Ovary (tissue), 9 donors: ENCODE results near the gene ZNF503. TPM values are rescaled to one million over a fixed set of nuclear protein-coding genes. Genes with fewer than 3 reads are reported as not detected.

Source experiments
- DNase-seq, 5 donors: peaks; one replicate each; pipeline ENCODE4 v3.0.0-alpha.2; 2019 to 2020
- H3K27ac ChIP-seq, 2 donors: fragments of 200-600 bp; one replicate each; pipeline versions ENCODE4 v1.5.1 to v1.8.0; 2019 to 2022
- H3K27me3 ChIP-seq: fragments of 200-600 bp; one replicate; pipeline ENCODE4 v1.8.0; 2022
- H3K36me3 ChIP-seq: fragments of 200-600 bp; sonication (generic); one replicate; pipeline ENCODE4 v1.5.1; 2019
- H3K4me1 ChIP-seq: one replicate; pipeline ENCODE4 v1.8.1; 2013; ENCODE audit warnings: mild to moderate bottlenecking, moderate library complexity; ENCODE audit not compliant: insufficient read depth
- H3K4me3 ChIP-seq: fragments of 200-600 bp; sonication (generic); one replicate; pipeline ENCODE4 v1.5.1; 2017
- H3K9me3 ChIP-seq, 2 donors: fragments of 200-600 bp in 1 of 2; sonication (generic) in 1 of 2; one replicate each; pipeline versions ENCODE4 v1.5.1 to v1.8.1; 2013 to 2019; ENCODE audit warnings: mild to moderate bottlenecking in 1 of 2, moderate library complexity in 1 of 2
- CTCF ChIP-seq, 3 donors: fragments of 450-650 bp in 2 of 3; fragments of 200-600 bp in 1 of 3; IDR thresholded peaks; one replicate each; pipeline versions ENCODE4 v1.5.1 to v1.8.0; 2016 to 2022; ENCODE audit warnings: antibody characterized with exemption in 3 of 3, mild to moderate bottlenecking in 1 of 3
- EP300 ChIP-seq: sonication (generic); formaldehyde crosslinking; IDR thresholded peaks from one replicate; pipeline ENCODE4 v1.6.1; 2017; ENCODE audit warnings: antibody characterized with exemption
- POLR2A ChIP-seq: fragments of 450-650 bp; IDR thresholded peaks from one replicate; pipeline ENCODE4 v1.6.1; 2017; ENCODE audit warnings: antibody characterized with exemption, mild to moderate bottlenecking, moderate library complexity
- WGBS, 3 donors: extraction: QIAGEN DNeasy Blood & Tissue Kit in 1 of 3; methylation state at CpG; one replicate each; pipeline versions ENCODE4 v1.1.5 to v1.1.7; 2013 to 2017; 5-methylcytosine and 5-hydroxymethylcytosine counted together
- intact Hi-C, 4 donors: fragments of 100-400 bp; cut with DNase I; formaldehyde crosslinking; loops; one replicate each; pipeline versions ENCODE4 v1.11.0 to v1.15.1; 2022 to 2023
- polyA plus RNA-seq, 2 donors: library from polyadenylated mRNA; stranded (reverse); fragments of 200-250 nt in 1 of 2; fragments of 350-450 nt in 1 of 2; fragmentation: Illumina TruSeq in 1 of 2; extraction: RNeasy Lipid Tissue Mini Kit (QIAGEN cat#74804) in 1 of 2; gene quantifications; one replicate each; pipeline ENCODE4 v1.2.3, GENCODE V29; 2013 to 2014
- total RNA-seq, 7 donors: library from RNA; depleted of rRNA in 2 of 7; stranded (reverse); fragments of >200 nt in 2 of 7; fragmentation: NEBNext Ultra II Directional in 3 of 7; extraction: Animal tissue kit (Norgen Biotek cat#: 25700) in 3 of 7; gene quantifications; one replicate each; pipeline versions ENCODE4 v1.1.0 to v1.2.4, GENCODE V29; 2016 to 2023
- donor health status: DM: no; HTN: no; CAD: no; lungs with moderate emphysema.
- donor health status: DM: no; HTN: no; CAD: no.
- donor health status: Bipolar disorder and iron deficiency.
- donor health status: DM: yes; HTN: yes; CAD: no.
- donor health status: DM: no; HTN: no; CAD: no.
- donor health status: DM: yes; HTN: yes; CAD: no.

The ZNF503 gene
- total and polyA plus RNA-seq, 9 donors: 21.1 to 221 (median 82.2) TPM

- H3K9me3 ChIP-seq: no peaks in the 10 kb centered on the region
- H3K36me3 ChIP-seq: no peaks in the 10 kb centered on the region
- H3K4me1 ChIP-seq: peaks cover 4% of the 10 kb centered on the region
- WGBS, 3 donors: 0 to 1% (median 0%) methylated on average over 42 of the region's 42 CpGs
- H3K27ac ChIP-seq: peak overlapping the region; percentile 98
- H3K27me3 ChIP-seq: no peaks in the 10 kb centered on the region
- no peak for TF ChIP-seq CTCF (IDR thresholded peaks at IDR 0.05)
- peak; percentile 51 for TF ChIP-seq POLR2A
- intact Hi-C loops: loop anchor here (2.0 to 10.0 kb wide), 10 partner anchors 252 to 1612 kb away; no protein-coding TSS in a partner anchor
- peak; percentile 67 to 72 (median 70) for DNase-seq
- H3K4me3 ChIP-seq: peak overlapping the region; percentile 93
Measured at GRCh38 chr10:75402486-75403143, 1.1 kb upstream of the ZNF503 start.

- peak overlapping the region; percentile 98 for H3K27ac ChIP-seq
- H3K36me3 ChIP-seq: no peaks in the 10 kb centered on the region
- WGBS, 3 donors: 0% methylated on average over 44 to 68 of the region's 68 CpGs
- DNase-seq: peak; percentile 51 to 77 (median 69)
- TF ChIP-seq POLR2A (no peak), CTCF (IDR thresholded peaks at IDR 0.05) (no peak), EP300 (no peak)
- peaks cover 4% of the 10 kb centered on the region for H3K4me1 ChIP-seq
- no peaks in the 10 kb centered on the region for H3K27me3 ChIP-seq
- H3K9me3 ChIP-seq: no peaks in the 10 kb centered on the region
- intact Hi-C loops: loop anchor here (5.0 to 10.0 kb wide), 9 partner anchors 254 to 1614 kb away; no protein-coding TSS in a partner anchor
- H3K4me3 ChIP-seq: peak overlapping the region; percentile 93
Measured at GRCh38 chr10:75400771-75401568, 594 bp downstream of the ZNF503 start.

- Histone ChIP-seq H3K36me3 (no peaks in the 10 kb centered on the region), H3K9me3 (no peaks in the 10 kb centered on the region), H3K4me3 (peak overlapping the region; percentile 93), H3K27ac (peak overlapping the region; percentile 98), H3K27me3 (no peaks in the 10 kb centered on the region), H3K4me1 (peaks cover 3% of the 10 kb centered on the region)
- DNase-seq: peak in 4 of 5 donors; percentile 63 to 75 (median 71)
- WGBS, 3 donors: 0 to 1% (median 1%) methylated on average over 34 to 39 of the region's 39 CpGs
- no peak for TF ChIP-seq POLR2A
- no peak for TF ChIP-seq EP300
- TF ChIP-seq CTCF (IDR thresholded peaks at IDR 0.05): no peak
- intact Hi-C loops: loop anchor here (5.0 to 10.0 kb wide), 9 partner anchors 255 to 1615 kb away; no protein-coding TSS in a partner anchor
Measured at GRCh38 chr10:75400163-75400770, 1.3 kb downstream of the ZNF503 start.

- 3 to 4% (median 4%) methylated on average over 53 to 71 of the region's 71 CpGs for WGBS, 3 donors
- no peaks in the 10 kb centered on the region for H3K27me3 ChIP-seq
- peaks cover 3% of the 10 kb centered on the region for H3K4me1 ChIP-seq
- peak; percentile 72 to 91 (median 88) for DNase-seq
- H3K27ac ChIP-seq: peak overlapping the region; percentile 98
- intact Hi-C loops: loop anchor here (2.0 to 10.0 kb wide), 15 partner anchors 102 to 1708 kb away; no protein-coding TSS in a partner anchor
- peak overlapping the region; percentile 93 for H3K4me3 ChIP-seq
- no peaks in the 10 kb centered on the region for H3K36me3 ChIP-seq
- H3K9me3 ChIP-seq: no peaks in the 10 kb centered on the region
- no peak for TF ChIP-seq EP300
- no peak for TF ChIP-seq POLR2A
- TF ChIP-seq CTCF (IDR thresholded peaks at IDR 0.05): peak; percentile 38 to 54 (median 38)
Measured at GRCh38 chr10:75399461-75400162, 2.0 kb downstream of the ZNF503 start.
